Naive thymus-derived CD4-positive, alpha-beta T cell (primary cell): Measurements from ENCODE around the gene RNF157. TPM values are rescaled to one million over a fixed set of nuclear protein-coding genes. Genes with fewer than 3 reads are reported as not detected.
"Not testable (repeated sequence)": the region's sequence is repeated elsewhere in the genome, so short reads cannot be mapped to it uniquely, and the experiment has no call there.

Source experiments
- ATAC-seq: fragments of 150-1000 bp; cut with Tn5 transposase; 2 replicates; pipeline ENCODE4 v1.10.0; 2021; ENCODE audit warnings: mild to moderate bottlenecking, moderate library complexity
- CTCF ChIA-PET: fragments of 350-600 bp; sonication (Branson Sonifier 250); formaldehyde crosslinking; loops from one replicate; lab custom pipeline; 2021; ENCODE audit warnings: antibody characterized with exemption; lab: Charles Lee
- POLR2A ChIA-PET: fragments of 350-600 bp; sonication (Branson Sonifier 250); formaldehyde crosslinking; loops from one replicate; lab custom pipeline; 2021; ENCODE audit warnings: antibody characterized with exemption, inconsistent platforms; lab: Charles Lee
- DNase-seq, 9 donors: peaks; one replicate each; pipeline versions ENCODE4 v3.0.0 to v3.0.0-alpha.2; 2020 to 2022; ENCODE audit warnings: mixed read lengths in 1 of 9
- H3K27ac ChIP-seq: one replicate; pipeline ENCODE4 v1.7.0; 2013; ENCODE audit warnings: mild to moderate bottlenecking, low read depth, low read length, moderate library complexity
- H3K27me3 ChIP-seq, 2 donors: one replicate each; pipeline ENCODE4 v1.7.0; 2013; ENCODE audit warnings: low read length in 2 of 2, mild to moderate bottlenecking in 2 of 2, moderate library complexity in 2 of 2; ENCODE audit not compliant: control insufficient read depth in 2 of 2, insufficient read depth in 2 of 2
- H3K36me3 ChIP-seq, 3 experiments: 1 replicate in 2 of 3; 2 replicates in 1 of 3; pipeline ENCODE4 v1.7.0; 2013; ENCODE audit warnings: low read length in 3 of 3, mild to moderate bottlenecking in 3 of 3, moderate library complexity in 1 of 3; ENCODE audit not compliant: insufficient read depth in 3 of 3, control insufficient read depth in 2 of 3
- H3K4me1 ChIP-seq, 2 donors: one replicate each; pipeline ENCODE4 v1.7.0; 2013; ENCODE audit warnings: low read length in 2 of 2, mild to moderate bottlenecking in 2 of 2, moderate library complexity in 1 of 2; ENCODE audit not compliant: control insufficient read depth in 2 of 2, insufficient read depth in 2 of 2
- H3K4me3 ChIP-seq: 2 replicates; pipeline ENCODE4 v1.7.0; 2013; ENCODE audit warnings: mild to moderate bottlenecking, low read length
- H3K9me3 ChIP-seq, 3 experiments: 1 replicate in 2 of 3; 2 replicates in 1 of 3; pipeline ENCODE4 v1.7.0; 2013; ENCODE audit warnings: low read length in 3 of 3; ENCODE audit not compliant: control insufficient read depth in 2 of 3
- H3K27ac Mint-ChIP-seq, 9 donors: one replicate each; pipeline ENCODE4 v1.8.0; 2020 to 2022; ENCODE audit warnings: mixed read lengths in 9 of 9, mild to moderate bottlenecking in 8 of 9, moderate library complexity in 5 of 9, inconsistent platforms in 2 of 9
- H3K27me3 Mint-ChIP-seq, 5 donors: one replicate each; pipeline ENCODE4 v1.8.0; 2021 to 2022; ENCODE audit warnings: mixed read lengths in 5 of 5, mild to moderate bottlenecking in 1 of 5
- H3K36me3 Mint-ChIP-seq, 5 donors: one replicate each; pipeline ENCODE4 v1.8.0; 2020 to 2022; ENCODE audit warnings: mixed read lengths in 5 of 5, mild to moderate bottlenecking in 3 of 5, inconsistent platforms in 1 of 5
- H3K4me1 Mint-ChIP-seq, 7 donors: one replicate each; pipeline ENCODE4 v1.8.0; 2020 to 2022; ENCODE audit warnings: mixed read lengths in 7 of 7, mild to moderate bottlenecking in 3 of 7, inconsistent platforms in 1 of 7
- H3K4me3 Mint-ChIP-seq, 10 donors: one replicate each; pipeline ENCODE4 v1.8.0; 2020 to 2022; ENCODE audit warnings: mild to moderate bottlenecking in 10 of 10, mixed read lengths in 10 of 10, moderate library complexity in 6 of 10, inconsistent platforms in 2 of 10
- H3K9me3 Mint-ChIP-seq, 11 donors: one replicate each; pipeline ENCODE4 v1.8.0; 2020 to 2022; ENCODE audit warnings: mixed read lengths in 11 of 11, mild to moderate bottlenecking in 4 of 11, inconsistent platforms in 1 of 11, moderate library complexity in 1 of 11
- intact Hi-C, 2 donors: fragments of 100-400 bp; cut with micrococcal nuclease; formaldehyde crosslinking; loops; one replicate each; pipeline ENCODE4 v1.15.1; 2023
- polyA plus RNA-seq, 2 donors: library from polyadenylated mRNA; unstranded; fragments of 300-500 nt; fragmentation: Illumina TruSeq; gene quantifications; one replicate each; pipeline ENCODE4 v1.2.3, GENCODE V29; 2021
- total RNA-seq, 6 experiments: library from RNA in 5 of 6; stranded (reverse) in 5 of 6; gene quantifications; 1 replicate in 5 of 6; 2 replicates in 1 of 6; pipeline ENCODE4 v1.2.3 and lab custom pipeline; 2021 to 2026

Gene RNF157
- total and polyA plus RNA-seq, 7 experiments from 2014 or later = 10.4 to 96.3 (median 50.6) TPM

- peak overlapping the region in 9 of 10 donors; percentile 69 to 86 (median 82) for H3K4me3 Mint-ChIP-seq
- H3K27ac Mint-ChIP-seq = peak overlapping the region in 8 of 9 donors; percentile 88 to 99 (median 96)
- DNase-seq, H3K9me3 ChIP-seq, CTCF ChIA-PET, H3K36me3 ChIP-seq, H3K27me3 ChIP-seq, ATAC-seq, H3K27me3 Mint-ChIP-seq, H3K9me3 Mint-ChIP-seq: not testable (repeated sequence)
- Histone ChIP-seq H3K27ac (peak overlapping the region; percentile 68), H3K4me1 (peaks cover 33 to 47% of the 10 kb centered on the region in 2 donors), H3K4me3 (peak overlapping the region; percentile 27)
- H3K36me3 Mint-ChIP-seq = peaks cover 0 to 12% (median 4%) of the 10 kb centered on the region in 5 donors
- intact Hi-C loops = loop anchor here in 1 of 2 donors (1.0 kb wide), 2 partner anchors 9 to 11 kb away; no protein-coding TSS in a partner anchor
- H3K4me1 Mint-ChIP-seq = peaks cover 32 to 75% (median 58%) of the 10 kb centered on the region in 7 donors
- POLR2A ChIA-PET = interaction anchor here (1.2 to 19.9 kb wide), 7 partner anchors 8 to 74 kb away, joined by 3 to 375 read pairs (median 9); partner anchors contain the start of genes RNF157 and UBALD2
These were observed 12.9 kb upstream of the RNF157 start for GRCh38 chr17:76252967-76253766.

- no peaks in the 10 kb centered on the region for H3K27me3 ChIP-seq
- peak in 6 of 9 donors; percentile 37 to 63 (median 56) for DNase-seq
- no peaks in the 10 kb centered on the region for H3K9me3 ChIP-seq
- peak overlapping the region; percentile 68 for H3K27ac ChIP-seq
- Mint-ChIP-seq H3K9me3 (peaks cover 0 to 7% (median 3%) of the 10 kb centered on the region in 11 donors), H3K27ac (peak overlapping the region; percentile 88 to 99 (median 95)), H3K36me3 (peaks cover 0 to 12% (median 4%) of the 10 kb centered on the region in 5 donors), H3K4me1 (peaks cover 39 to 82% (median 65%) of the 10 kb centered on the region in 7 donors), H3K27me3 (no peaks in the 10 kb centered on the region), H3K4me3 (peak overlapping the region; percentile 69 to 86 (median 82))
- H3K36me3 ChIP-seq = no peaks in the 10 kb centered on the region
- POLR2A ChIA-PET = interaction anchor here (0.7 to 13.4 kb wide), 14 partner anchors 8 to 73 kb away, joined by 3 to 310 read pairs (median 6); partner anchors contain the start of genes RNF157 and UBALD2
- peak; percentile 86 for ATAC-seq
- CTCF ChIA-PET = interaction anchor here (0.6 to 1.3 kb wide), 4 partner anchors 11 to 129 kb away, joined by 3 to 4 read pairs (median 4); no protein-coding TSS in a partner anchor
- peak overlapping the region; percentile 27 for H3K4me3 ChIP-seq
- intact Hi-C loops = loop anchor here in 1 of 2 donors (1.0 kb wide), 2 partner anchors 8 to 12 kb away; no protein-coding TSS in a partner anchor
- peaks cover 33 to 47% of the 10 kb centered on the region in 2 donors for H3K4me1 ChIP-seq
These were observed 12.0 kb upstream of the RNF157 start for GRCh38 chr17:76252040-76252954.

- Mint-ChIP-seq H3K4me3 (peak overlapping the region; percentile 69 to 86 (median 82)), H3K27me3 (no peaks in the 10 kb centered on the region), H3K9me3 (peaks cover 0 to 3% (median 0%) of the 10 kb centered on the region in 11 donors), H3K4me1 (peaks cover 38 to 81% (median 65%) of the 10 kb centered on the region in 7 donors), H3K27ac (peak overlapping the region; percentile 88 to 99 (median 95)), H3K36me3 (peaks cover 0 to 7% (median 0%) of the 10 kb centered on the region in 5 donors)
- ChIA-PET POLR2A (interaction anchor here (0.7 to 13.4 kb wide), 13 partner anchors 8 to 72 kb away, joined by 3 to 310 read pairs (median 7); partner anchors contain the start of genes RNF157 and UBALD2), CTCF (interaction anchor here (0.6 to 1.3 kb wide), 5 partner anchors 11 to 128 kb away, joined by 3 to 4 read pairs (median 4); no protein-coding TSS in a partner anchor)
- Histone ChIP-seq H3K27ac (peak overlapping the region; percentile 68), H3K36me3 (no peaks in the 10 kb centered on the region), H3K27me3 (no peaks in the 10 kb centered on the region), H3K9me3 (no peaks in the 10 kb centered on the region), H3K4me1 (peaks cover 34 to 52% of the 10 kb centered on the region in 2 donors), H3K4me3 (peak overlapping the region; percentile 27)
- no peak for DNase-seq
- no peak for ATAC-seq
- intact Hi-C loops = loop anchor here in 1 of 2 donors (1.0 kb wide), 2 partner anchors 7 to 13 kb away; no protein-coding TSS in a partner anchor
These were observed 11.3 kb upstream of the RNF157 start for GRCh38 chr17:76251478-76252039.

- peaks cover 36 to 52% of the 10 kb centered on the region in 2 donors for H3K4me1 ChIP-seq
- no peaks in the 10 kb centered on the region for H3K36me3 ChIP-seq
- Mint-ChIP-seq H3K27ac (peak overlapping the region in 3 of 9 donors; percentile 48 to 88 (median 72)), H3K27me3 (no peaks in the 10 kb centered on the region), H3K4me1 (peaks cover 43 to 81% (median 61%) of the 10 kb centered on the region in 7 donors), H3K9me3 (no peaks in the 10 kb centered on the region), H3K4me3 (no peak overlapping the region), H3K36me3 (peaks cover 0 to 5% (median 0%) of the 10 kb centered on the region in 5 donors)
- H3K27ac ChIP-seq = no peak overlapping the region
- intact Hi-C loops = no loop called here
- DNase-seq (no peak), ATAC-seq (no peak)
- ChIA-PET CTCF (interaction anchor here (1.2 kb wide), 1 partner anchor 49 kb away, joined by 3 read pairs; no protein-coding TSS in a partner anchor), POLR2A (interaction anchor here (0.6 to 13.4 kb wide), 5 partner anchors 9 to 58 kb away, joined by 5 to 375 read pairs (median 8); partner anchors contain the start of genes RNF157 and UBALD2)
- no peaks in the 10 kb centered on the region for H3K9me3 ChIP-seq
- no peaks in the 10 kb centered on the region for H3K27me3 ChIP-seq
- H3K4me3 ChIP-seq = no peak overlapping the region
These were observed 9.8 kb upstream of the RNF157 start for GRCh38 chr17:76250141-76250540.

- Mint-ChIP-seq H3K27ac (peak overlapping the region in 8 of 9 donors; percentile 48 to 84 (median 70)), H3K4me3 (peak overlapping the region in 2 of 10 donors; percentile 17 to 53), H3K9me3 (no peaks in the 10 kb centered on the region), H3K4me1 (peaks cover 48 to 84% (median 71%) of the 10 kb centered on the region in 7 donors), H3K36me3 (peaks cover 0 to 5% (median 0%) of the 10 kb centered on the region in 5 donors), H3K27me3 (no peaks in the 10 kb centered on the region)
- H3K36me3 ChIP-seq = no peaks in the 10 kb centered on the region
- intact Hi-C loops = no loop called here
- no peak overlapping the region for H3K27ac ChIP-seq
- DNase-seq (no peak), ATAC-seq (no peak)
- no peaks in the 10 kb centered on the region for H3K27me3 ChIP-seq
- H3K4me3 ChIP-seq = no peak overlapping the region
- ChIA-PET CTCF (interaction anchor here (0.5 to 1.9 kb wide), 5 partner anchors 25 to 133 kb away, joined by 3 to 9 read pairs (median 3); no protein-coding TSS in a partner anchor), POLR2A (interaction anchor here (1.0 to 10.1 kb wide), 6 partner anchors 11 to 102 kb away, joined by 3 to 375 read pairs (median 16); partner anchors contain the start of gene UBALD2)
- H3K9me3 ChIP-seq = no peaks in the 10 kb centered on the region
- H3K4me1 ChIP-seq = peaks cover 32 to 62% of the 10 kb centered on the region in 2 donors
These were observed 7.9 kb upstream of the RNF157 start for GRCh38 chr17:76248013-76248782.
